ENCODE measurements around the gene SEMA3G. TPM values are rescaled to one million over a fixed set of nuclear protein-coding genes. Genes with fewer than 3 reads are reported as not detected.

The SEMA3G gene
- polyA plus RNA-seq, 2 of the 4 experiments (the other 2 are of a cell fraction), result 0.08 to 0.13 TPM

DNA sequence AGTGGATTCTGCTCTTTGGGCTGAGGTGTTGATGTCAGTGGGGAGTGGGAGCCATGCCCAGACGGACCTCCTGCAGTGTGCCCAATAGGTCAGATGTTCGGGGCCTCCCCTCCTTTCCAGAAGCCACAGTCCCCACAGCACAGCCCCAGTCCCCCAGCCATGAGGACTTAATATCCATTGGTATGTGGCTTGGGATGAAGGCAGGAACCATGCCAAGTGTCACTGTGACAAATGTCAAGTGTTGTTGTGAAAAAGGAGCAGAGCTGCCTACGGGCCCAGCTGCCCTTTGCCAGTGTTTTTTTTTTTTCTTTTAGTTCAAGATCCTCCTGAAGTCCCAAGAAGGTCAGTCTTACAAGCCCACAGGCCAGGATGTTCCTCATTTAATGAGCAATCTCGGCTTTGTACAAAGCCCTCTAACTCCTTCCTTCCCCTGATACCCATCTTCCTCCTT is 12.2 kb downstream of the SEMA3G start:
- FAIRE-seq, result no peak

DNA sequence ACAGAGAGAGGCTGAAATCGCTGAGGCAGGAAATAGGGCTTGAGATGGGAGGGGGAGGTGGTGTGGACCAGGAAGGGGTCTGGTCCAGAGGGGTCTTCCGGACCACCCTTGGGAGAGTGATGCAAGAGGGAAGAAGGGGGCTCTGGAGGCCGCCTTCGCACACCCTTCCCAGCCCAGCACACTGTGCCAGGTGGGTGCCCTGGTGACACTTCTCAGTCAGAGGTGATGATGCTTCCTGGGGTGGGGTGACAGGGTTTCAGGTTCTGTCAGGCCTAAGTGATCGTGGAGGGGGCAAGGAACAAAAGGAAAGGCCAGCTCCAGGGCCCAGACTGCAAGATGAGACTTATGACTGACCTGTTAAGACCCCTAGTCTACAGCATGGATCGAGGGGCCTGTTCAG is 12.7 kb downstream of the SEMA3G start:
- ATAC-seq (no peak), FAIRE-seq (no peak), DNase-seq (ENCODE audit: low read depth in 1 of 2, low spot score in 1 of 2) (no peak)
- H3K27ac ChIP-seq, result no peak overlapping the region
- TF ChIP-seq, protein P1, sequence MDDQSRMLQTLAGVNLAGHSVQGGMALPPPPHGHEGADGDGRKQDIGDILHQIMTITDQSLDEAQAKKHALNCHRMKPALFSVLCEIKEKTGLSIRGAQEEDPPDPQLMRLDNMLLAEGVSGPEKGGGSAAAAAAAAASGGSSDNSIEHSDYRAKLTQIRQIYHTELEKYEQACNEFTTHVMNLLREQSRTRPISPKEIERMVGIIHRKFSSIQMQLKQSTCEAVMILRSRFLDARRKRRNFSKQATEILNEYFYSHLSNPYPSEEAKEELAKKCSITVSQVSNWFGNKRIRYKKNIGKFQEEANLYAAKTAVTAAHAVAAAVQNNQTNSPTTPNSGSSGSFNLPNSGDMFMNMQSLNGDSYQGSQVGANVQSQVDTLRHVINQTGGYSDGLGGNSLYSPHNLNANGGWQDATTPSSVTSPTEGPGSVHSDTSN (IDR thresholded peaks at IDR 0.05), result no peak
- TF ChIP-seq EHF (CRISPR knock-in tag; IDR thresholded peaks at IDR 0.05) (no peak), CEBPB (IDR thresholded peaks at IDR 0.05) (no peak), JUNB (IDR thresholded peaks at IDR 0.05) (no peak), PHF8 (IDR thresholded peaks at IDR 0.05; ENCODE audit: borderline replicate concordance, low read depth) (no peak), POLR2A (IDR thresholded peaks at IDR 0.05; ENCODE audit: low read length) (no peak), RFX5 (IDR thresholded peaks at IDR 0.05) (no peak)
- TF ChIP-seq, protein P2, sequence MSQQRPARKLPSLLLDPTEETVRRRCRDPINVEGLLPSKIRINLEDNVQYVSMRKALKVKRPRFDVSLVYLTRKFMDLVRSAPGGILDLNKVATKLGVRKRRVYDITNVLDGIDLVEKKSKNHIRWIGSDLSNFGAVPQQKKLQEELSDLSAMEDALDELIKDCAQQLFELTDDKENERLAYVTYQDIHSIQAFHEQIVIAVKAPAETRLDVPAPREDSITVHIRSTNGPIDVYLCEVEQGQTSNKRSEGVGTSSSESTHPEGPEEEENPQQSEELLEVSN (IDR thresholded peaks at IDR 0.05; ENCODE audit: borderline replicate concordance, low read depth), result no peak
- TF ChIP-seq, protein P3, sequence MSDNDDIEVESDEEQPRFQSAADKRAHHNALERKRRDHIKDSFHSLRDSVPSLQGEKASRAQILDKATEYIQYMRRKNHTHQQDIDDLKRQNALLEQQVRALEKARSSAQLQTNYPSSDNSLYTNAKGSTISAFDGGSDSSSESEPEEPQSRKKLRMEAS (IDR thresholded peaks at IDR 0.05), result no peak
- H3K9me3 ChIP-seq, result no peaks in the 10 kb centered on the region
- H3K4me1 ChIP-seq, result no peaks in the 10 kb centered on the region
- H3K4me2 ChIP-seq, result no peak overlapping the region
- POLR2A ChIA-PET, result no interaction called here
- no peak overlapping the region for H3K4me3 ChIP-seq
- 51% methylated on average over 6 of the region's 6 CpGs for WGBS (ENCODE audit: missing lambda C conversion rate)
- CTCF ChIA-PET, result interaction anchor here (0.6 to 20.8 kb wide), 4 partner anchors 15 to 213 kb away, joined by 3 to 351 read pairs (median 7); partner anchors contain the start of genes SEMA3G and TNNC1

More for the DNA sequence above, 12.2 kb downstream of the SEMA3G start:
- TF ChIP-seq HEYL (CRISPR knock-in tag; IDR thresholded peaks at IDR 0.05), result no peak
- TF ChIP-seq ZSCAN20 (CRISPR knock-in tag; IDR thresholded peaks at IDR 0.05), result no peak
- TF ChIP-seq, protein P1 (IDR thresholded peaks at IDR 0.05), result no peak
- TF ChIP-seq FOSL2 (IDR thresholded peaks at IDR 0.05), result no peak
- TF ChIP-seq FOSL2 (CRISPR knock-in tag; IDR thresholded peaks at IDR 0.05), result no peak
- TF ChIP-seq, protein P4, sequence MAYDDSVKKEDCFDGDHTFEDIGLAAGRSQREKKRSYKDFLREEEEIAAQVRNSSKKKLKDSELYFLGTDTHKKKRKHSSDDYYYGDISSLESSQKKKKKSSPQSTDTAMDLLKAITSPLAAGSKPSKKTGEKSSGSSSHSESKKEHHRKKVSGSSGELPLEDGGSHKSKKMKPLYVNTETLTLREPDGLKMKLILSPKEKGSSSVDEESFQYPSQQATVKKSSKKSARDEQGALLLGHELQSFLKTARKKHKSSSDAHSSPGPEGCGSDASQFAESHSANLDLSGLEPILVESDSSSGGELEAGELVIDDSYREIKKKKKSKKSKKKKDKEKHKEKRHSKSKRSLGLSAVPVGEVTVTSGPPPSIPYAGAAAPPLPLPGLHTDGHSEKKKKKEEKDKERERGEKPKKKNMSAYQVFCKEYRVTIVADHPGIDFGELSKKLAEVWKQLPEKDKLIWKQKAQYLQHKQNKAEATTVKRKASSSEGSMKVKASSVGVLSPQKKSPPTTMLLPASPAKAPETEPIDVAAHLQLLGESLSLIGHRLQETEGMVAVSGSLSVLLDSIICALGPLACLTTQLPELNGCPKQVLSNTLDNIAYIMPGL (CRISPR knock-in tag; IDR thresholded peaks at IDR 0.05; ENCODE audit: borderline replicate concordance), result no peak
- Histone ChIP-seq H3K4me2 (no peak overlapping the region), H3K27ac (no peak overlapping the region), H3K9me3 (no peaks in the 10 kb centered on the region), H3K4me1 (no peaks in the 10 kb centered on the region), H3K4me3 (no peak overlapping the region)
- ChIA-PET POLR2A (no interaction called here), CTCF (interaction anchor here (0.6 to 20.8 kb wide), 5 partner anchors 15 to 431 kb away, joined by 3 to 351 read pairs (median 3); partner anchors contain the start of genes SEMA3G and TNNC1)
- ATAC-seq, result no peak
- no peak for DNase-seq (ENCODE audit: low read depth in 1 of 2, low spot score in 1 of 2)
- WGBS (ENCODE audit: missing lambda C conversion rate), result 64% methylated on average over 4 of the region's 4 CpGs

DNA sequence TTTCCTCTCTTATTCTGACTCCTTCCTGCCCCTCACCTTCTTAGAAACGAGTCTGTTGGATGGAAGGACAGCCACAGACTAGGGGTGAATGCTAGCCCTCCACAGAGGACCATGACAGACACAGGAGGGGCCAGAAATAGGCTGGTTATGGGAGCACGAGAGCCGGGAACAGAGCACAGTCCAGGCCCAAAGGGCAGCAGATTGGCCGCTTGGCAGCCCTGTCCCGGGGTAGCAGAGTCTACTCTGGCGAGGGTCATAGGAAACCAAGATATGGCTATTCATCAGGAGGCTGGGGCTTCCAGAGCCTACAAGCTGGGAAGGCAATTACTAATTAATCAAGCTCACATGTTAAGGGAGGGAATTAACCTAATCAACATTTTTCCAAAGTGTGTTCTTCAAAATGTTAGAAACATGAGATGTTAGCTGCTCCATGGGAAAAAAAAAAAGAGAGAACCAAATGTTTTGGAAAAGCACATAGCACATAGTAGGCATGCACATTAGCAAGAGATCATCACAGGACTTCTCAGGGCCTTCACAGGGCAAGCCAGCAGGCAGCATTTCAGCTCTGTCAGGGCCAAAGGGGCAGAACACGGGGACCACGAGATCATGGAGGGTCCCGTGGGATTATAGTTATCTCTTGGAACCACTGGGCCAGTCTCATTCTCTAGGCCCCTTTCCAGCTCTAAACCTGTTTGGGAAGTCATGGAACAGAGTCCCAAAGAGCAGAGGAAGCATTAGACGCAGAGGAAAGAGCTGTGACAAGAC is 13.3 kb downstream of the SEMA3G start:
- Histone ChIP-seq H3K4me3 (no peak overlapping the region), H3K4me2 (no peak overlapping the region), H3K27ac (no peak overlapping the region), H3K4me1 (no peaks in the 10 kb centered on the region), H3K9me3 (no peaks in the 10 kb centered on the region)
- no peak for ATAC-seq
- POLR2A ChIA-PET, result no interaction called here
- CTCF ChIA-PET, result interaction anchor here (1.4 to 20.8 kb wide), 3 partner anchors 16 to 92 kb away, joined by 4 to 351 read pairs (median 10); partner anchors contain the start of genes SEMA3G and TNNC1
- no peak for TF ChIP-seq HOXA7 (CRISPR knock-in tag; IDR thresholded peaks at IDR 0.05)
- no peak for TF ChIP-seq FOSB (CRISPR knock-in tag; IDR thresholded peaks at IDR 0.05)
- no peak for TF ChIP-seq EHF (CRISPR knock-in tag; IDR thresholded peaks at IDR 0.05)
- no peak for TF ChIP-seq RCOR1 (IDR thresholded peaks at IDR 0.05; ENCODE audit: low read depth, low read length)
- no peak for TF ChIP-seq ZC3H11A (IDR thresholded peaks at IDR 0.05)
- TF ChIP-seq, protein P5, sequence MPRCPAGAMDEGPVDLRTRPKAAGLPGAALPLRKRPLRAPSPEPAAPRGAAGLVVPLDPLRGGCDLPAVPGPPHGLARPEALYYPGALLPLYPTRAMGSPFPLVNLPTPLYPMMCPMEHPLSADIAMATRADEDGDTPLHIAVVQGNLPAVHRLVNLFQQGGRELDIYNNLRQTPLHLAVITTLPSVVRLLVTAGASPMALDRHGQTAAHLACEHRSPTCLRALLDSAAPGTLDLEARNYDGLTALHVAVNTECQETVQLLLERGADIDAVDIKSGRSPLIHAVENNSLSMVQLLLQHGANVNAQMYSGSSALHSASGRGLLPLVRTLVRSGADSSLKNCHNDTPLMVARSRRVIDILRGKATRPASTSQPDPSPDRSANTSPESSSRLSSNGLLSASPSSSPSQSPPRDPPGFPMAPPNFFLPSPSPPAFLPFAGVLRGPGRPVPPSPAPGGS (IDR thresholded peaks at IDR 0.05), result no peak
- TF ChIP-seq, protein P1 (IDR thresholded peaks at IDR 0.05), result no peak
- TF ChIP-seq SREBF2 (IDR thresholded peaks at IDR 0.05), result no peak
- no peak for TF ChIP-seq GATA3 (IDR thresholded peaks at IDR 0.05; ENCODE audit: borderline replicate concordance)
- no peak for TF ChIP-seq FOSL2 (IDR thresholded peaks at IDR 0.05)
- no peak for TF ChIP-seq FOSL2 (CRISPR knock-in tag; IDR thresholded peaks at IDR 0.05)
- no peak for TF ChIP-seq CHD4 (IDR thresholded peaks at IDR 0.05; ENCODE audit: borderline replicate concordance)
- TF ChIP-seq MAZ (IDR thresholded peaks at IDR 0.05; ENCODE audit: borderline replicate concordance, low read depth, low read length), result no peak
- TF ChIP-seq NR3C1 (IDR thresholded peaks at IDR 0.05), result no peak
- no peak for TF ChIP-seq JUN (IDR thresholded peaks at IDR 0.05)
- 61% methylated on average over 10 of the region's 10 CpGs for WGBS (ENCODE audit: missing lambda C conversion rate)
- FAIRE-seq, result no peak
- DNase-seq (ENCODE audit: low read depth in 1 of 2, low spot score in 1 of 2), result no peak
